H1 (cell line): ENCODE data around the gene MYOM3. TPM values are rescaled to one million over a fixed set of nuclear protein-coding genes. Genes with fewer than 3 reads are reported as not detected.

Source experiments
- SP4 ChIP-seq: IDR thresholded peaks from 2 replicates; pipeline ENCODE4 v1.6.1; 2012; ENCODE audit warnings: low read length, inconsistent platforms
- TCF12 ChIP-seq: IDR thresholded peaks from 2 replicates; pipeline ENCODE4 v1.6.1; 2011; ENCODE audit warnings: low read depth, mild to moderate bottlenecking, low read length
- polyA plus RNA-seq, 7 experiments: library from polyadenylated mRNA; depleted of rRNA in 3 of 7; stranded (reverse) in 5 of 7; unstranded in 2 of 7; fragments of >200 nt in 5 of 7; fragments of 200-250 nt in 2 of 7; gene quantifications; 1 replicate in 5 of 7; 2 replicates in 1 of 7; 4 replicates in 1 of 7; pipeline versions ENCODE4 v1.2.1 to v1.2.3, GENCODE V29; 2011 to 2013; ENCODE audit warnings: missing spikeins in 2 of 7, mixed read lengths in 2 of 7
- total RNA-seq: library from RNA; stranded (reverse); fragmentation: NEBNext Ultra II Directional; extraction: Animal tissue kit (Norgen Biotek cat#: 25700); gene quantifications from 2 replicates; pipeline ENCODE4 v1.2.1, GENCODE V29; 2021

MYOM3 gene
- total and polyA plus RNA-seq, 2 of the 8 experiments (the other 6 are each of a cell fraction or from before 2014, with no cell fraction given), result 0.08 to 0.09 TPM

DNA sequence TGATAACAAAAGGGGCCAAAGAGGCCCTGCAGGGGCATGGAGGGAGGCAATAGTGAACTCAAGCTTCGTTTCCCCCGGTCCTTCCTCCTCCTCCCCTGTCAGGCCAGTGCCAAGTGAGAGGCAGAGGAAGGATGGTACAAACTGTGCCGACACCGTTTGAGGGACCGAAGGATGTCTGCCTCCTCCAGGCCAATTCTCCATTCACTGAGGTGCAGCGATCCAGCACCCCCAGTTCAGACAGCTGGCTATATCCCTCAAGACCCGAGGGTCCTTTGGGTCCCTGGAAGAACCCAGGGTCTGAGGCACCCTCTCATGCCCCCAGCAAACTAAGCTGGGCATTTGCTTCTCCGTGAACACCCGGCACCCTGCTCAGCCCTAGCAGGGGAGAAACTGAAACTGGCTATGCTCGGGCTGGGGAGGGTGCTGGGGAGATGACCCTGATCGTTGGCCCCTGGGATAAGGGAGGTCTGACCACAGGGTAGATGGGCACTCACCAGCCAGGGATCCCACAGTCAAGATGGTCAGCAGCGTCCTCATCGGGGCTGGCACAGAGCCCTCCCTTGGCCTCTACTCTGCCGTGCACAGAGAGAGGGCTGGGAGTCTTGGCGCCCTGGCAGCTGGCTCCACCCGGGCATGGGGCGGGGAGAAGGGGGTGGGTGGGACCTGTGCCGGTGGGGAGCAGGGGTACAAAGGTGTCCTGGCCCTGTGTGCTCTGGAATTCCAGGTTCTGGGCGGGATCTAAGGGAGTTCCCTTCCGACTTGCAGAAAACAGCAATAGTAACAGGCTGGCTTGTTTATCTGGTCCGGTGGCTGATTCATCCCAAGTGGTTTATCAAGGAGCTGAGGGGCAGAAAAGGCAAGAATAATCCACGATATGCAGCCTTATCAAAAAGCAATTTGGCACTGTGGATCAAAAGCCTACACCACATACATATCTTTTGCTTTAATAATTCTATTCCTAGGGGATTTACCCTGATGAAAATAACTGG, 30.9 kb upstream of the MYOM3 start, which contains the start of gene IL22RA1 (continued):
- TF ChIP-seq TCF12 (no peak), SP4 (no peak)
